AG04450 (cell line): ENCODE measurements around the gene GSK3A. TPM values are rescaled to one million over a fixed set of nuclear protein-coding genes. Genes with fewer than 3 reads are reported as not detected.
A peak's percentile ranks its signal among the peaks of the same experiment; 100 is the strongest.

ENCODE experiments used
- CTCF ChIA-PET: fragments of 300-600, 350-600 bp; formaldehyde crosslinking; extraction: SDS; loops from one replicate; lab custom pipeline; 2022; ENCODE audit warnings: antibody characterized with exemption, inconsistent platforms; lab: Charles Lee
- POLR2A ChIA-PET: fragments of 350-600 bp; formaldehyde crosslinking; extraction: SDS; loops from one replicate; lab custom pipeline; 2021; ENCODE audit warnings: antibody characterized with exemption, inconsistent platforms; lab: Yijun Ruan, JAX
- DNase-seq: peaks from one replicate; pipeline ENCODE4 v3.0.0-alpha.2; 2011; ENCODE audit warnings: low read depth, low spot score
- H3K27ac ChIP-seq: one replicate; pipeline ENCODE4 v1.5.1; 2012; ENCODE audit warnings: low read depth, low read length, control low read depth
- H3K27me3 ChIP-seq: one replicate; pipeline ENCODE4 v1.6.0; 2012; ENCODE audit warnings: low read length; ENCODE audit not compliant: control insufficient read depth, insufficient read depth
- H3K4me3 ChIP-seq: 2 replicates; pipeline ENCODE4 v1.5.1; 2011; ENCODE audit warnings: mild to moderate bottlenecking, low read depth, low read length, control low read depth
- H3K9me3 ChIP-seq: 2 replicates; pipeline ENCODE4 v1.5.1; 2012; ENCODE audit warnings: low read length; ENCODE audit not compliant: control insufficient read depth, insufficient read depth
- CTCF ChIP-seq: IDR thresholded peaks from 2 replicates; pipeline ENCODE4 v1.5.1; 2011; ENCODE audit warnings: low read depth, low read length, control low read depth, inconsistent platforms
- polyA plus RNA-seq: library from polyadenylated mRNA; depleted of rRNA; stranded (reverse); fragments of >200 nt; gene quantifications from 2 replicates; pipeline ENCODE4 v1.2.3, GENCODE V29; 2011

The GSK3A gene
- polyA plus RNA-seq, 1 experiment: 20.1 TPM

- POLR2A ChIA-PET: no interaction called here
Observed at GRCh38 chr19:42228641-42229040, 13.8 kb downstream of the GSK3A start.

GRCh38 chr19:42226886-42227285 is 15.5 kb downstream of the GSK3A start:
- CTCF ChIA-PET: interaction anchor here (1.2 kb wide), 1 partner anchor 118 kb away, joined by 8 read pairs; no protein-coding TSS in a partner anchor
- no peak for DNase-seq

More at GRCh38 chr19:42228641-42229040, 13.8 kb downstream of the GSK3A start:
- no peak for DNase-seq
- no peaks in the 10 kb centered on the region for H3K27me3 ChIP-seq
- no peak overlapping the region for H3K4me3 ChIP-seq
- no peak for TF ChIP-seq CTCF
- H3K9me3 ChIP-seq: no peaks in the 10 kb centered on the region
- H3K27ac ChIP-seq: no peak overlapping the region
- CTCF ChIA-PET: interaction anchor here (1.8 kb wide), 1 partner anchor 120 kb away, joined by 7 read pairs; no protein-coding TSS in a partner anchor

GRCh38 chr19:42225718-42226292 is 16.6 kb downstream of the GSK3A start:
- Histone ChIP-seq H3K9me3 (no peaks in the 10 kb centered on the region), H3K4me3 (no peak overlapping the region), H3K27ac (no peak overlapping the region), H3K27me3 (no peaks in the 10 kb centered on the region)
- no peak for TF ChIP-seq CTCF
- no peak for DNase-seq
- ChIA-PET CTCF (interaction anchor here (1.2 kb wide), 1 partner anchor 117 kb away, joined by 8 read pairs; no protein-coding TSS in a partner anchor), POLR2A (no interaction called here)

More at GRCh38 chr19:42226886-42227285, 15.5 kb downstream of the GSK3A start:
- Histone ChIP-seq H3K27me3 (no peaks in the 10 kb centered on the region), H3K27ac (no peak overlapping the region), H3K9me3 (no peaks in the 10 kb centered on the region), H3K4me3 (no peak overlapping the region)
- POLR2A ChIA-PET: interaction anchor here (1.3 kb wide), 1 partner anchor 10 kb away, joined by 4 read pairs; no protein-coding TSS in a partner anchor
- no peak for TF ChIP-seq CTCF

GRCh38 chr19:42224940-42225717 is 17.3 kb downstream of the GSK3A start:
- TF ChIP-seq CTCF: no peak
- Histone ChIP-seq H3K4me3 (no peak overlapping the region), H3K27ac (no peak overlapping the region), H3K9me3 (no peaks in the 10 kb centered on the region), H3K27me3 (no peaks in the 10 kb centered on the region)
- POLR2A ChIA-PET: no interaction called here
- DNase-seq: no peak
- CTCF ChIA-PET: no interaction called here

GRCh38 chr19:42220751-42221097 is 21.7 kb downstream of the GSK3A start:
- no peak for DNase-seq
- no peak for TF ChIP-seq CTCF
- ChIA-PET CTCF (interaction anchor here (1.0 to 1.3 kb wide), 3 partner anchors 25 to 113 kb away, joined by 3 to 5 read pairs (median 3); no protein-coding TSS in a partner anchor), POLR2A (no interaction called here)
- H3K4me3 ChIP-seq: peak overlapping the region; percentile 96
- no peaks in the 10 kb centered on the region; the same call in 1 of the 2 replicates for H3K9me3 ChIP-seq
- H3K27ac ChIP-seq: peak overlapping the region; percentile 52
- H3K27me3 ChIP-seq: no peaks in the 10 kb centered on the region
